Nucleus accumbens (tissue), 56 donors: Measurements from ENCODE around the gene UBAC2.

Experiments
- DNase-seq, 56 donors: peaks; one replicate each; lab custom pipeline; 2025; lab: John Stamatoyannopoulos, UW

The UBAC2 gene, protein sequence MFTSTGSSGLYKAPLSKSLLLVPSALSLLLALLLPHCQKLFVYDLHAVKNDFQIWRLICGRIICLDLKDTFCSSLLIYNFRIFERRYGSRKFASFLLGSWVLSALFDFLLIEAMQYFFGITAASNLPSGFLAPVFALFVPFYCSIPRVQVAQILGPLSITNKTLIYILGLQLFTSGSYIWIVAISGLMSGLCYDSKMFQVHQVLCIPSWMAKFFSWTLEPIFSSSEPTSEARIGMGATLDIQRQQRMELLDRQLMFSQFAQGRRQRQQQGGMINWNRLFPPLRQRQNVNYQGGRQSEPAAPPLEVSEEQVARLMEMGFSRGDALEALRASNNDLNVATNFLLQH

GRCh38 chr13:99200432-99201167, at the start of gene UBAC2:
Gene UBAC2 (plus strand): TSS chr13:99200854. CDS start chr13:99200909, 55 bp downstream.
- peak in 55 of 56 donors; percentile 42 to 97 (median 88) for DNase-seq

- no peak for DNase-seq
Observed at GRCh38 chr13:99151516-99151915, 49.1 kb upstream of the UBAC2 start.

DNA sequence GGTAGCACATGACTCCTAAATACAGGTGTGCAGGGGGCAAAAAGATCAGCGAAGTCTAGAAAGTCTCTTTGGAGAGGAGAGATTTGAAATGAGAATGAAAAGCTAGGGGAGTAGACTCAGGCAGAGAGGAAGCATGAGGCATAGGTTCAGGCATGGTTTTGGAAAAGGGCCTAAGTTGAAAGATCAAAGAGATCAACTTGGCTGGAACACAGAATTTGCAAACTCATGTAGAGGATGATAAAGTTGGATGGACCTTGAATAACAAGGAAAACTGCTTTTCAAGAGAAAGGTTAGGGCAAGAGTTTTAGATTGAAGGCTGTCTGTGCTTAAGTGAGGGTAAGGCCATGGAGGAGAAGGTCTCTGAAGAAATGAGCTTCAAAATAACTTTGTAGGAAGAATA, 47.4 kb upstream of the UBAC2 start:
- DNase-seq, result no peak

DNA sequence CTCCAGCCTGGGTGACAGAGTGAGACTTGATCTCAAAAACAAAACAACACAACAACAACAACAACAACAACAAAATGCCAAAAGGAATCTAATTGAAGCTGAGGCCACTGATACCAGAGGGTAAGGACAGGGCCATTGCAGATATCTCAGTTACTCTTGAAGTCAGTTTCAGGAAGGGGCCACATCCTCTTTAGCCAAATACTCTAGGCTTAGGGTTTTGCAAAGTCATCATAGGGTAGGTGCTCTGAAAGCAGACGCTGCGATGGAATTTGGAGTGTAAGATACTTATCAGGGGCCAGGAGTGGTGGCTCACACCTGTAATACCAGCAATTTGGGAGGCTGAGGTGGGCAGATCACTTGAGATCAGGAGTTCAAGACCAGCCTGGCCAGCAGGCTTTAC, 46.6 kb upstream of the UBAC2 start:
- no peak for DNase-seq

DNA sequence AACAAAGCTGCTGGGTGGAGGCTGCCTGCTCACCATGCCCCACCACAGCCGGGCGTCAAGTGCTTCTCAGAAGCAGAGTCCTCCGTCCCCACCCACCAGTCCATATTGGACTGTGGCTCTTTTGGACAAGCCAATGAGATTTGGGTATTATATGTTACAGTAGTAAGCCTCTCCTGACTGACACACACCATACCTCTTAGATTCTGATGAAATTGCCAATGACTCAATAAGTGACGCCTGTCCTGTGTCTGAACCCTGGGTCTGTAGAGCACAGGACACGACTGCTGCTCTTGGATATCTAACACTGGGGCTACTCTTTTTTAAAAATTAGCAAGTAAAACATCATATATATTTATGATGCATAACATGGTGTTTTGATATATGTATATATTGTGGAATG, 44.8 kb upstream of the UBAC2 start:
- no peak for DNase-seq

GRCh38 chr13:99157046-99157445, 43.6 kb upstream of the UBAC2 start:
- no peak for DNase-seq

- DNase-seq, result no peak
Observed at GRCh38 chr13:99158846-99159245, 41.8 kb upstream of the UBAC2 start.

GRCh38 chr13:99159331-99160061, 41.2 kb upstream of the UBAC2 start:
- no peak for DNase-seq

DNA sequence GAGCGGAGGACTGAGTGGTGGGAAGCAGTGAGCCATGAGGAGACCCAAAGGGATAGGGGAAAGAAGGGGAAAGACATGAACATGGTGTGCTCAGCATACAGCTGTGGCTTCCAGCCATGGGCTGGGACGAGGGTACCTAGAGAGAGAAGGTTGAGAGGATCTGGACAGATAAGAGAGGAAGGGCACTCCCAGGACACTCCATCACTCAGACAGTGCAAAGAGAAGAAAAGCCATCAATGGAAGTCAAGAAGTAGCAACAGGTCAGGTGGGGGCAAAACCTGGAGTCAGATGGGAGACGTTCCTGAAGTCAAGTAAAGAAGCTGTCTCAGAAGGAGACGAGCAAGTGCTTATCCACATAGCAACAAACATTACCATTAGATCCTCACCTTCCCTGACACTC, 40.2 kb upstream of the UBAC2 start:
- no peak for DNase-seq

GRCh38 chr13:99161512-99161911, 39.1 kb upstream of the UBAC2 start:
- no peak for DNase-seq

GRCh38 chr13:99162567-99163361, 37.9 kb upstream of the UBAC2 start:
- DNase-seq, result no peak

DNA sequence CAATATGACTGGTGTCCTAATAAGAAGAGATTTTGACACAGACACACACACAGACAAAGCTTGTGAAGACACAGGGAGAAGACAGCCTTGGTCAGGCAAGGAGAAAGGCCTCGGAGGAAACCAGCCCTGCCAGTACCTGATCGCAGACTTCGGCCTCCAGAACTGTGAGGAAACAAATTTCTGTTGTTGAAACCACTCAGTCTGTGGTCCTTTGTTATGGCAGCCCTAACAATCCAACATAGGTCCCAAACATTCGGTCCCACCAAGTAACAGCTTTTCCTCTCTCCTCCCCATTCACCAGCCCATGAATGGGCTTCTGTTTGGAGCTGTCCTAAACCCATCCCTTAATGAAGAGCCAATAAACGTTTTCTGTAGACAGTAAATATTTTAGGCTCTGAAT, 36.4 kb upstream of the UBAC2 start:
- DNase-seq, result no peak

- DNase-seq, result no peak
Observed at GRCh38 chr13:99165753-99166587, 34.7 kb upstream of the UBAC2 start.

GRCh38 chr13:99172951-99173350, 27.7 kb upstream of the UBAC2 start:
- DNase-seq, result no peak

DNA sequence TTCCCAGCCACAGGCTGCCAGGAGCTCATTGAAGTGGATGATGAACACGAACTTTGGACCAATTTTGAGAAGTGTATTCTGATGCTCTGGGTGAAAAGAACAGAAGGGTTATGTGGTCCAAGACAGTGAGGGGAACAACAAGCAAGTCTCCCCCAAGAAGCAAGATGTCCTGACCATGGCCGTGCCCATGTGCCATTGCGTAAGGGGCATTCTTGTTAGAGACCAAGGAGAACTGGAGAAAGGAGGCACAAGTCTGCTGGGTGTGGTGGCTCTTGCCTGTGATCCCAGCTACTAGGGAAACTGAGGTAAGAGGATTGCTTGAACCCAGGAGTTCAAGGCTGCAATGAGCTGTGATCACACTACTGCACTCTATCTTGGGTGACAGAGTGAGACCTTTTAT, 27.0 kb upstream of the UBAC2 start:
- DNase-seq, result no peak

GRCh38 chr13:99174533-99175100, 26.0 kb upstream of the UBAC2 start:
- no peak for DNase-seq

DNA sequence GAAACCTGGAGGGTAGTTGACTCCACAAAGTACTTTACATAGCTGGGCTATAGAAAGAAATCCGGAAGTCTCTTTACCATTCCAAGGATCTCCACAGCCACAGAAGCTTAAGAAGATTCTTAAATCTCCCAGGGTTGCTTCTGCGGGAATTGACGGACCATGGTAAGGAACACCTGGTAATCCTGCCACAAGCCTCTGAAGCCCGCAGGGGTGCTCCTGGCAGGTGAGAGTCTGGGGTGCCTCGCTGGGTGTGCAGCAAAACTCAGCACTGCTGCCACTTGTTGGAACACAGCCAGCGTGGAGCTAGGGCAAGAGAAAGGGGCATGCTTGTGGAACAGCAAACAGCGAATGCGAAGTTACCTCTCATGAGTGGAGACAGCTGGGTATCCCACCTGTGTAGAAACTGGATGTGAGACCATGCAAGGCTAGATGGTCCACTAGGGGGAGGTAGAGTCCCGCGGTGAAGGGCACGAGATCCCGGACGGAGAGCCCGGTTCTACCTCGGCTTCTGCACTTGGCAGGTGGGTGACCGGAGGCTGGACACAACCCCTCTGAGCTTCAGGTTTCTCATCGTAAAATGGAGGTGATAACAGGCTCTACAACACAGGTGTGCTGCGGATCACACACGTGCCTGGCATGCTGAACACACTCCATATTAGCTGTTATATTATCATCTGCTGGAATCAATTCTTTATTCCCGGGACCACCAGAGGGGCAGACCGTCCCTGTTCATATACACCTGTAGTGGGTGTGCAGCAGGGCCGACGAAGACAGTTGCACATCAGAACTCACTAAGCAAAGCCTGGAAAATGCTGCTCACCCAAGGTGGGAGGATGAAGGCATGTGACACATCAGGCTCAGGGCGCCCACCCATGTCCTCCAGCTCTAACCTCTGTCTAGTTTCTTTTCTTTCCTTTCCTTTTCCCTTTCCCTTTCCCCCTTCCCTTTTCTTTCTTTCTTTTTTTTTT, 24.1 kb upstream of the UBAC2 start:
- peak in 52 of 56 donors; percentile 2 to 82 (median 27) for DNase-seq

DNA sequence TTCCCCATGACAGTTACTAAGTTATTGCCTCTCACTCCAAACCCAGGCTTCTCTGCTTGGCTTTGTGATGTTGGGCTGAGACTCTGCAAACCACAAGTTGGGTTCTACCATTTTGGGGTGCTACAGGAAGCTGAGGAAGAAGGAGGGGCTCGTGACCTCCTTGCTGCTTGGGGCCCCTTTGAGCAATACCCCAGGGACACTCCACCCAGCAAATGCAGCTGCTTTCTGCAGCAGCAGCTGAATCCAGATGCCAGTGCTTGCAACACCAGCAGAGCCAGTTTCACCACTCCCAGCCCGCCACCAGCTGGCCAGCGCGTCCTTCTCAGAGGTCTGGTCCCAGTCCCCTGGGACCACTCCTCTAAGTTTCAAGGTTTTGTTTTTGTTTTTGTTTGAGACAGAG, 22.0 kb upstream of the UBAC2 start:
- no peak for DNase-seq
